ENCODE results near the gene CLCC1.

DNA sequence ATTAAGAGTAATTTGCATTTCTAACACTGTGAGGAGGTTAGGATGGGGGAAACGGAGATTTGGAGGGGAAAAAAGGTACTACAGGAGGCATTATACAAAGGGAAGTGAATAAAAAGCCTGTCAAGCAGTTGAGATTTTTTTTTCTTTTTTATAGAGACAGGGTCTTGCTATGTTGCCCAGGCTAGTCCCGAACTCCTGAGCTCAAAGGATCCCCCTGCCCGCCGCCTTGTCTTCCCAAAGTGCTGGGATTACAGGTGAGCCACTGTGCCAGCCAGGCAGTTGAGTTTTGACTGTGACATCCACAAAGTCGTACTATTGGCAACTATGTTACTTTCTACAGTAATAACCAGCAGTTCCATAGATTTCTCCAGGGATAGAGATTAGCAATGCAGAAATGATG, 2.6 kb downstream of the CLCC1 start:
- TF ChIP-seq, protein P1, sequence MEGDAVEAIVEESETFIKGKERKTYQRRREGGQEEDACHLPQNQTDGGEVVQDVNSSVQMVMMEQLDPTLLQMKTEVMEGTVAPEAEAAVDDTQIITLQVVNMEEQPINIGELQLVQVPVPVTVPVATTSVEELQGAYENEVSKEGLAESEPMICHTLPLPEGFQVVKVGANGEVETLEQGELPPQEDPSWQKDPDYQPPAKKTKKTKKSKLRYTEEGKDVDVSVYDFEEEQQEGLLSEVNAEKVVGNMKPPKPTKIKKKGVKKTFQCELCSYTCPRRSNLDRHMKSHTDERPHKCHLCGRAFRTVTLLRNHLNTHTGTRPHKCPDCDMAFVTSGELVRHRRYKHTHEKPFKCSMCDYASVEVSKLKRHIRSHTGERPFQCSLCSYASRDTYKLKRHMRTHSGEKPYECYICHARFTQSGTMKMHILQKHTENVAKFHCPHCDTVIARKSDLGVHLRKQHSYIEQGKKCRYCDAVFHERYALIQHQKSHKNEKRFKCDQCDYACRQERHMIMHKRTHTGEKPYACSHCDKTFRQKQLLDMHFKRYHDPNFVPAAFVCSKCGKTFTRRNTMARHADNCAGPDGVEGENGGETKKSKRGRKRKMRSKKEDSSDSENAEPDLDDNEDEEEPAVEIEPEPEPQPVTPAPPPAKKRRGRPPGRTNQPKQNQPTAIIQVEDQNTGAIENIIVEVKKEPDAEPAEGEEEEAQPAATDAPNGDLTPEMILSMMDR (IDR thresholded peaks at IDR 0.05; ENCODE audit: low read depth, low read length) = no peak
- TF ChIP-seq MYC (IDR thresholded peaks at IDR 0.05; ENCODE audit: low read depth, low read length) (no peak), POLR2A (IDR thresholded peaks at IDR 0.05; ENCODE audit: extremely low read depth, insufficient read length) (no peak)
- TF ChIP-seq, protein P2, sequence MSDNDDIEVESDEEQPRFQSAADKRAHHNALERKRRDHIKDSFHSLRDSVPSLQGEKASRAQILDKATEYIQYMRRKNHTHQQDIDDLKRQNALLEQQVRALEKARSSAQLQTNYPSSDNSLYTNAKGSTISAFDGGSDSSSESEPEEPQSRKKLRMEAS (IDR thresholded peaks at IDR 0.05; ENCODE audit: low read depth, low read length) = no peak

Data from NB4 (cell line).